Mesendoderm (in vitro differentiated cells): ENCODE measurements around the gene SAMD14.

Source experiments
- DNase-seq: peaks from one replicate; pipeline ENCODE4 v3.0.0; 2013
- H2AK5ac ChIP-seq: 2 replicates; pipeline ENCODE4 v1.6.1; 2013; ENCODE audit warnings: low read length, inconsistent platforms
- H2BK120ac ChIP-seq: 2 replicates; pipeline ENCODE4 v1.6.1; 2013; ENCODE audit warnings: low read depth, mild to moderate bottlenecking, low read length, moderate library complexity, mixed read lengths
- H2BK15ac ChIP-seq: replicated peaks from 2 replicates; pipeline ENCODE4 v1.6.1; 2013; ENCODE audit warnings: low read depth, mild to moderate bottlenecking, moderate library complexity
- H2BK5ac ChIP-seq: 2 replicates; pipeline ENCODE4 v1.6.1; 2013; ENCODE audit warnings: low read length, inconsistent platforms
- H3K18ac ChIP-seq: 2 replicates; pipeline ENCODE4 v1.6.1; 2013; ENCODE audit warnings: mild to moderate bottlenecking, low read length, mixed read lengths
- H3K23ac ChIP-seq: one replicate; pipeline ENCODE4 v1.6.1; 2013; ENCODE audit warnings: low read length
- H3K27ac ChIP-seq: 2 replicates; pipeline ENCODE4 v1.5.1; 2013; ENCODE audit warnings: low read depth, mild to moderate bottlenecking, inconsistent platforms, low read length, moderate library complexity
- H3K27me3 ChIP-seq: 2 replicates; pipeline ENCODE4 v1.6.1; 2013; ENCODE audit warnings: low read length, control low read depth, mild to moderate bottlenecking, inconsistent platforms; ENCODE audit not compliant: insufficient read depth, poor library complexity
- H3K36me3 ChIP-seq: 2 replicates; pipeline ENCODE4 v1.6.1; 2013; ENCODE audit warnings: low read length, inconsistent platforms; ENCODE audit not compliant: control insufficient read depth, insufficient read depth
- H3K4ac ChIP-seq: one replicate; pipeline ENCODE4 v1.6.1; 2013; ENCODE audit warnings: low read depth, mild to moderate bottlenecking, low read length, moderate library complexity
- H3K4me1 ChIP-seq: 2 replicates; pipeline ENCODE4 v1.6.1; 2013; ENCODE audit warnings: low read depth, low read length, inconsistent platforms; ENCODE audit not compliant: control insufficient read depth
- H3K4me2 ChIP-seq: 2 replicates; pipeline ENCODE4 v1.6.1; 2013; ENCODE audit warnings: low read length
- H3K4me3 ChIP-seq: 2 replicates; pipeline ENCODE4 v1.5.1; 2013; ENCODE audit warnings: mild to moderate bottlenecking, low read length
- H3K56ac ChIP-seq: one replicate; pipeline ENCODE4 v1.6.1; 2013; ENCODE audit warnings: low read length
- H3K79me1 ChIP-seq: 2 replicates; pipeline ENCODE4 v1.6.1; 2013; ENCODE audit warnings: low read length, inconsistent platforms
- H3K79me2 ChIP-seq: 2 replicates; pipeline ENCODE4 v1.6.1; 2013; ENCODE audit warnings: mild to moderate bottlenecking, low read length; ENCODE audit not compliant: control insufficient read depth, insufficient read depth
- H3K9ac ChIP-seq: 2 replicates; pipeline ENCODE4 v1.6.1; 2013; ENCODE audit warnings: low read length, inconsistent platforms
- H4K5ac ChIP-seq: one replicate; pipeline ENCODE4 v1.6.1; 2013; ENCODE audit warnings: low read length
- H4K8ac ChIP-seq: one replicate; pipeline ENCODE4 v1.6.1; 2013; ENCODE audit warnings: low read depth, mild to moderate bottlenecking, control low read depth, low read length, moderate library complexity
- WGBS: extraction: QIAGEN DNeasy Blood & Tissue Kit; methylation state at CpG from one replicate; pipeline ENCODE4 v1.1.7; 2013; ENCODE audit warnings: low lambda C conversion rate, missing lambda C conversion rate; ENCODE audit not compliant: insufficient coverage; ENCODE audit errors: extremely low coverage; 5-methylcytosine and 5-hydroxymethylcytosine counted together

Gene SAMD14

GRCh38 chr17:50147841-50148225 is 17.9 kb upstream of the SAMD14 start:
- H2AK5ac ChIP-seq, result no peak overlapping the region
- peak overlapping the region; percentile 49 for H3K9ac ChIP-seq
- peaks cover 6% of the 10 kb centered on the region for H3K79me2 ChIP-seq
- H2BK15ac ChIP-seq, result no peak overlapping the region
- H3K4ac ChIP-seq, result no peak overlapping the region
- no peak overlapping the region for H2BK120ac ChIP-seq
- H3K18ac ChIP-seq, result no peak overlapping the region
- H3K36me3 ChIP-seq, result peaks cover 2% of the 10 kb centered on the region
- H3K27ac ChIP-seq, result no peak overlapping the region
- DNase-seq, result peak; percentile 77
- no peak overlapping the region for H3K23ac ChIP-seq
- no peak overlapping the region for H2BK5ac ChIP-seq
- peak overlapping the region; percentile 67 for H3K4me2 ChIP-seq
- no CpG with 5 or more reads among the region's 5 CpGs for WGBS
- H4K5ac ChIP-seq, result no peak overlapping the region
- H3K27me3 ChIP-seq, result no peaks in the 10 kb centered on the region
- no peak overlapping the region for H4K8ac ChIP-seq
- peaks cover 9% of the 10 kb centered on the region for H3K79me1 ChIP-seq
- H3K56ac ChIP-seq, result peak overlapping the region; percentile 67
- H3K4me3 ChIP-seq, result no peak overlapping the region
- H3K4me1 ChIP-seq, result peaks cover 11% of the 10 kb centered on the region

GRCh38 chr17:50146927-50147665 is 17.1 kb upstream of the SAMD14 start:
- Histone ChIP-seq H3K79me2 (peaks cover 6% of the 10 kb centered on the region), H3K79me1 (peaks cover 9% of the 10 kb centered on the region), H2BK5ac (no peak overlapping the region), H4K8ac (no peak overlapping the region), H3K4me3 (no peak overlapping the region), H2BK15ac (no peak overlapping the region), H3K4me2 (no peak overlapping the region), H4K5ac (no peak overlapping the region), H3K18ac (no peak overlapping the region), H3K27ac (no peak overlapping the region), H2BK120ac (no peak overlapping the region), H3K9ac (peak overlapping the region; percentile 49), H3K4ac (no peak overlapping the region), H2AK5ac (no peak overlapping the region), H3K23ac (no peak overlapping the region), H3K4me1 (peaks cover 6% of the 10 kb centered on the region), H3K56ac (peak overlapping the region; percentile 67), H3K36me3 (peaks cover 3% of the 10 kb centered on the region), H3K27me3 (no peaks in the 10 kb centered on the region)
- no CpG with 5 or more reads among the region's 15 CpGs for WGBS
- no peak for DNase-seq

- no peak overlapping the region for H2BK5ac ChIP-seq
- H2BK15ac ChIP-seq, result no peak overlapping the region
- H3K27ac ChIP-seq, result no peak overlapping the region
- no peak overlapping the region for H3K56ac ChIP-seq
- no peak overlapping the region for H3K4ac ChIP-seq
- peaks cover 6% of the 10 kb centered on the region for H3K4me1 ChIP-seq
- no peaks in the 10 kb centered on the region for H3K27me3 ChIP-seq
- H3K9ac ChIP-seq, result peak overlapping the region; percentile 4
- H4K5ac ChIP-seq, result no peak overlapping the region
- H2AK5ac ChIP-seq, result no peak overlapping the region
- DNase-seq, result no peak
- H3K4me3 ChIP-seq, result no peak overlapping the region
- H3K18ac ChIP-seq, result no peak overlapping the region
- peaks cover 9% of the 10 kb centered on the region for H3K79me1 ChIP-seq
- H3K4me2 ChIP-seq, result no peak overlapping the region
- H3K36me3 ChIP-seq, result peaks cover 3% of the 10 kb centered on the region
- no peak overlapping the region for H4K8ac ChIP-seq
- H3K23ac ChIP-seq, result peak overlapping the region; percentile 80
- no CpG with 5 or more reads among the region's 10 CpGs for WGBS
- H3K79me2 ChIP-seq, result peaks cover 6% of the 10 kb centered on the region
- no peak overlapping the region for H2BK120ac ChIP-seq
These were observed 16.4 kb upstream of the SAMD14 start for GRCh38 chr17:50146230-50146926.

- H4K5ac ChIP-seq, result no peak overlapping the region
- H3K27me3 ChIP-seq, result no peaks in the 10 kb centered on the region
- H3K36me3 ChIP-seq, result peaks cover 8% of the 10 kb centered on the region
These were observed 15.7 kb upstream of the SAMD14 start for GRCh38 chr17:50145532-50146229.

GRCh38 chr17:50144845-50145531 is 15.0 kb upstream of the SAMD14 start:
- H3K4me2 ChIP-seq, result no peak overlapping the region

More at GRCh38 chr17:50145532-50146229, 15.7 kb upstream of the SAMD14 start:
- Histone ChIP-seq H2AK5ac (no peak overlapping the region), H4K8ac (no peak overlapping the region), H2BK15ac (no peak overlapping the region), H2BK120ac (no peak overlapping the region), H3K4me1 (peaks cover 6% of the 10 kb centered on the region), H3K4ac (no peak overlapping the region), H3K4me3 (no peak overlapping the region), H3K79me1 (peaks cover 9% of the 10 kb centered on the region), H3K4me2 (no peak overlapping the region), H3K27ac (no peak overlapping the region), H3K79me2 (peaks cover 6% of the 10 kb centered on the region), H3K9ac (no peak overlapping the region), H3K56ac (no peak overlapping the region), H3K23ac (peak overlapping the region; percentile 80), H3K18ac (no peak overlapping the region), H2BK5ac (no peak overlapping the region)
- WGBS, result no CpG with 5 or more reads among the region's 11 CpGs
- no peak for DNase-seq

More at GRCh38 chr17:50144845-50145531, 15.0 kb upstream of the SAMD14 start:
- no peak overlapping the region for H4K5ac ChIP-seq
- H3K4me1 ChIP-seq, result peaks cover 9% of the 10 kb centered on the region
- H3K27me3 ChIP-seq, result no peaks in the 10 kb centered on the region
- H3K36me3 ChIP-seq, result peaks cover 9% of the 10 kb centered on the region
- H3K4ac ChIP-seq, result no peak overlapping the region
- no peak overlapping the region for H2BK120ac ChIP-seq
- H3K56ac ChIP-seq, result no peak overlapping the region
- H2BK5ac ChIP-seq, result no peak overlapping the region
- WGBS, result no CpG with 5 or more reads among the region's 16 CpGs
- H3K18ac ChIP-seq, result no peak overlapping the region
- DNase-seq, result no peak
- peaks cover 6% of the 10 kb centered on the region for H3K79me2 ChIP-seq
- H3K27ac ChIP-seq, result no peak overlapping the region
- no peak overlapping the region for H4K8ac ChIP-seq
- no peak overlapping the region for H3K23ac ChIP-seq
- no peak overlapping the region for H3K9ac ChIP-seq
- no peak overlapping the region for H3K4me3 ChIP-seq
- no peak overlapping the region for H2BK15ac ChIP-seq
- H2AK5ac ChIP-seq, result no peak overlapping the region
- peaks cover 9% of the 10 kb centered on the region for H3K79me1 ChIP-seq
